Stomach (tissue), 4 donors: ENCODE measurements around the gene AMPH.

ENCODE experiments used
- CTCF ChIP-seq, 7 experiments: fragments of 450-650 bp in 4 of 7; fragments of 200-600 bp in 3 of 7; sonication (generic) in 3 of 7; IDR thresholded peaks; one replicate each; pipeline ENCODE4 v1.5.1; 2016 to 2019; ENCODE audit warnings: antibody characterized with exemption in 7 of 7, control low read depth in 2 of 7, mild to moderate bottlenecking in 1 of 7
- POLR2A ChIP-seq, 4 donors: fragments of 450-650 bp; IDR thresholded peaks; one replicate each; pipeline ENCODE4 v1.6.1; 2016; ENCODE audit warnings: antibody characterized with exemption in 4 of 4, control low read depth in 2 of 4, mild to moderate bottlenecking in 1 of 4, moderate library complexity in 1 of 4

- TF ChIP-seq CTCF (IDR thresholded peaks at IDR 0.05) (no peak), POLR2A (IDR thresholded peaks at IDR 0.05) (no peak)
Measured at GRCh38 chr7:38535073-38535472, 96.1 kb downstream of the AMPH start.
